ENCODE data around the gene APP.

- TF ChIP-seq CTCF (IDR thresholded peaks at IDR 0.05; ENCODE audit: low read depth, low read length) (no peak), EZH2phosphoT487 (IDR thresholded peaks at IDR 0.05; ENCODE audit: low read depth) (no peak)
Measured at GRCh38 chr21:26199456-26199855, 28.9 kb upstream of the APP start.

Data from OCI-LY3 (cell line).